Naive thymus-derived CD8-positive, alpha-beta T cell (primary cell): ENCODE data around the gene TTLL3. TPM values are rescaled to one million over a fixed set of nuclear protein-coding genes. Genes with fewer than 3 reads are reported as not detected.

Experiments used
- ATAC-seq, 2 donors: fragments of 150-1000 bp; cut with Tn5 transposase in 1 of 2; sonication (Bioruptor Pico), chemical (Tn5 transposase) in 1 of 2; 1 replicate in 1 of 2; 2 replicates in 1 of 2; pipeline ENCODE4 v1.10.0; 2021; ENCODE audit warnings: mild to moderate bottlenecking in 2 of 2, moderate library complexity in 2 of 2
- POLR2A ChIA-PET: fragments of 350-600 bp; sonication (Branson Sonifier 250); formaldehyde crosslinking; loops from one replicate; lab custom pipeline; 2021; ENCODE audit warnings: antibody characterized with exemption; lab: Charles Lee
- DNase-seq, 10 donors: peaks; one replicate each; pipeline versions ENCODE4 v3.0.0 to v3.0.0-alpha.2; 2020 to 2022
- H3K27ac Mint-ChIP-seq, 10 donors: one replicate each; pipeline ENCODE4 v1.8.0; 2020 to 2022; ENCODE audit warnings: mild to moderate bottlenecking in 10 of 10, mixed read lengths in 10 of 10, moderate library complexity in 4 of 10, inconsistent platforms in 1 of 10
- H3K27me3 Mint-ChIP-seq, 5 donors: one replicate each; pipeline ENCODE4 v1.8.0; 2021 to 2022; ENCODE audit warnings: mixed read lengths in 5 of 5
- H3K36me3 Mint-ChIP-seq, 3 donors: one replicate each; pipeline ENCODE4 v1.8.0; 2020 to 2022; ENCODE audit warnings: mixed read lengths in 3 of 3, mild to moderate bottlenecking in 2 of 3, inconsistent platforms in 1 of 3
- H3K4me1 Mint-ChIP-seq, 4 donors: one replicate each; pipeline ENCODE4 v1.8.0; 2021 to 2022; ENCODE audit warnings: mixed read lengths in 4 of 4
- H3K4me3 Mint-ChIP-seq, 10 donors: one replicate each; pipeline ENCODE4 v1.8.0; 2020 to 2022; ENCODE audit warnings: mild to moderate bottlenecking in 10 of 10, mixed read lengths in 10 of 10, moderate library complexity in 6 of 10, inconsistent platforms in 1 of 10
- H3K9me3 Mint-ChIP-seq, 9 donors: one replicate each; pipeline ENCODE4 v1.8.0; 2020 to 2022; ENCODE audit warnings: mixed read lengths in 9 of 9, mild to moderate bottlenecking in 3 of 9, inconsistent platforms in 1 of 9, moderate library complexity in 1 of 9
- polyA plus RNA-seq, 3 donors: library from polyadenylated mRNA; unstranded; fragments of 300-500 nt; fragmentation: Illumina TruSeq; gene quantifications; one replicate each; pipeline ENCODE4 v1.2.3, GENCODE V29; 2021
- total RNA-seq, 8 experiments: library from RNA in 2 of 8; stranded (reverse) in 2 of 8; gene quantifications; one replicate each; pipeline ENCODE4 v1.2.3 and lab custom pipeline; 2021 to 2026

Gene TTLL3
- total and polyA plus RNA-seq, 5 experiments from 2014 or later: 1.3 to 65.6 (median 2.5) TPM

DNA sequence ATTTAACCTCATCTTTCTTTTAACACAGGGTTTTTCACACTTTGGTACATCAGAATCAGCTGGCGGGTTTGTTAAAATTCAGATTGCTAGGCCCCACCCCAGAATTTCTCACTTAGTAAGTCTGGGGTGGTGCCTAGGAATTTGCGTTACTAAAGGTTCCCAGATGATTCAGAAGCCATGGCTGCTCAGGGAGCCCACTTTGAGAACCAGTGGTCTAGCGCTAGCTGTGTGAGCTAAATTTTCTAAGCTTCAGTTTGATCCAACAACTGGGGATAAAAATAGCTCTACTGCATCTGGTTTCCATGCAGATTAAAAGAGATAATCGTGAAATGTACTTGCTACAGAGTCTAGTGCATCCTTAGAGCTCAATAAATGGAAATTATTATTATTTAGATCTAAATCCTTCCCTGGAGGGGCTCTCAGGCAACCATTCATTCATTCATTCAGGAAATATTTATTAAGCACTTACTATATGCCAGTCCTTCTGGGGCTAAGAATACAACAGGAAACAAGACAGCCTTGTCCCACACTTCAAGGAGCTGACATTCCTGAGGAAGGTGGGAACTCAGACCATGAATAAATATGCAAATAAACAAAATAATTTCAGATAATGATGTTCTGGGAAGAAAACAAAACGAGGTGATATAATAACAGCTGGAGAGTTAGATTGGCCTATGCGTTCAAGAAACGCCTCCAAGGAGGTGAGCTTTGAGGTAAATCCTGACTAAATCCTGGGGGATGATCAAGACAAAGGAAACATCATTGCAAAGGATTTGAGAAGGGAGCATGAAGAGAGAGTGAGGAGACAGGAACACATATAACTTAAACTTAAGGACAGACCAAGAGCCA lies 73.9 kb downstream of the TTLL3 start:
- peak overlapping the region in 1 of 10 donors; percentile 39 for H3K27ac Mint-ChIP-seq
- ATAC-seq (no peak), DNase-seq (no peak)
- peaks cover 0 to 2% (median 0%) of the 10 kb centered on the region in 5 donors for H3K27me3 Mint-ChIP-seq
- POLR2A ChIA-PET: interaction anchor here (0.5 to 1.2 kb wide), 3 partner anchors 9 to 158 kb away, joined by 3 to 8 read pairs (median 3); no protein-coding TSS in a partner anchor
- no peaks in the 10 kb centered on the region for H3K9me3 Mint-ChIP-seq
- H3K4me1 Mint-ChIP-seq: no peaks in the 10 kb centered on the region
- no peak overlapping the region for H3K4me3 Mint-ChIP-seq
- no peaks in the 10 kb centered on the region for H3K36me3 Mint-ChIP-seq

DNA sequence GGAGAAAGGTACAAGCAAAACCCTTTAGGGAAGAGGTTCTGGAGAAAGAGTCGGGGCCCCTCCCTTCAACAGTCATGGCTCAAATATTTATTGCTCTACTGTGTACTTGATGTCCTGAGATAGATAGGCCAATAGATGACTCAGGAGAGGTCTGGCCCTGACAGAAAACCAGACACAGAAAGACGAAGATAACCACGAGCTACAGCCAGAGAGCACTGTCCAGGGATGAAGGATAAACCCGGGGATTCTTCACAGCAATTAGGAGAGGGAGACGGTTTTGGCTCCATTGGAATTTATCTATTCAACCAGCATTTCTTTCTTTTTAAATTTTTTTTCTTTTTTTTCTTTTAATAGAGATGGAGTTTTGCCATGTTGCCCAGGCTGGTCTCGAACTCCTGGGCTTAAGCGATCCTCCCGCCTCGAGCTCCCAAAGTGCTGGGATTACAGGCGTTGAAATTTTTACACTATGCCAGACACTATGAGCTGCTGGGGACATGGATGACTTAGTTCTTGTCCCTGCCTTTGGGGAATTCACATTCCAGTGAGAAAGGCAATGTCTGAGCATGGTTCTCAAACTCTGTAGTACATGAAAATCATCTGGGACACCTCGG lies 74.6 kb downstream of the TTLL3 start:
- H3K4me3 Mint-ChIP-seq: no peak overlapping the region

More for the DNA sequence above, 74.6 kb downstream of the TTLL3 start:
- peaks cover 0 to 2% (median 0%) of the 10 kb centered on the region in 5 donors for H3K27me3 Mint-ChIP-seq
- H3K27ac Mint-ChIP-seq: peak overlapping the region in 1 of 10 donors; percentile 39
- H3K9me3 Mint-ChIP-seq: no peaks in the 10 kb centered on the region
- no peaks in the 10 kb centered on the region for H3K36me3 Mint-ChIP-seq
- POLR2A ChIA-PET: interaction anchor here (0.6 to 1.2 kb wide), 2 partner anchors 9 to 28 kb away, joined by 3 read pairs; no protein-coding TSS in a partner anchor
- peaks cover 0 to under 1% (median 0%) of the 10 kb centered on the region in 4 donors for H3K4me1 Mint-ChIP-seq
- no peak for DNase-seq
- no peak for ATAC-seq

Other genes with a start within 250 kb of the TTLL3 start
- gene MTMR14, start 160.8 kb upstream of the TTLL3 start, total RNA-seq: 10 to 100 TPM; 94.0 to 97.8 TPM
- 10 to 100 TPM; 52.8 to 58.9 (median 57.9) TPM for gene MTMR14, start 160.8 kb upstream of the TTLL3 start, polyA plus RNA-seq
- under 1 TPM in 1 of 2 experiments, not detected in 1; 0.55 TPM for gene CPNE9, start 106.4 kb upstream of the TTLL3 start, total RNA-seq
- gene CPNE9, start 106.4 kb upstream of the TTLL3 start, polyA plus RNA-seq: not detected
- 10 to 100 TPM; 41.2 to 43.9 TPM for gene BRPF1, start 78.5 kb upstream of the TTLL3 start, total RNA-seq
- gene BRPF1, start 78.5 kb upstream of the TTLL3 start, polyA plus RNA-seq: 10 to 100 TPM in 2 of 3 donors, 1 to 10 TPM in 1; 8.8 to 24.9 (median 10.8) TPM
- 10 to 100 TPM; 25.7 to 27.0 TPM for gene OGG1, start 60.3 kb upstream of the TTLL3 start, total RNA-seq
- 10 to 100 TPM; 15.3 to 20.7 (median 18.0) TPM for gene OGG1, start 60.3 kb upstream of the TTLL3 start, polyA plus RNA-seq
- under 1 TPM; 0.31 to 0.96 TPM for gene CAMK1, start 40.3 kb upstream of the TTLL3 start, total RNA-seq
- gene CAMK1, start 40.3 kb upstream of the TTLL3 start, polyA plus RNA-seq: 1 to 10 TPM in 2 of 3 donors, under 1 TPM in 1; 0.17 to 1.1 (median 1.1) TPM
- 10 to 100 TPM; 33.3 to 35.9 TPM for gene TADA3, start 17.8 kb upstream of the TTLL3 start, total RNA-seq
- gene TADA3, start 17.8 kb upstream of the TTLL3 start, polyA plus RNA-seq: 10 to 100 TPM; 38.2 to 51.2 (median 44.1) TPM
- 100 to 1,000 TPM; 134 to 146 TPM for gene ARPC4, start 17.2 kb upstream of the TTLL3 start, total RNA-seq
- 100 to 1,000 TPM; 201 to 229 (median 225) TPM for gene ARPC4, start 17.2 kb upstream of the TTLL3 start, polyA plus RNA-seq
- 10 to 100 TPM; 44.0 to 52.8 TPM for gene RPUSD3, start 33.7 kb downstream of the TTLL3 start, total RNA-seq
- 10 to 100 TPM; 55.6 to 62.4 (median 59.1) TPM for gene RPUSD3, start 33.7 kb downstream of the TTLL3 start, polyA plus RNA-seq
- gene CIDEC, start 70.0 kb downstream of the TTLL3 start, total RNA-seq: under 1 TPM in 1 of 2 experiments, not detected in 1; 0.31 TPM
- under 1 TPM in 1 of 3 donors, not detected in 2; 0.26 TPM for gene CIDEC, start 70.0 kb downstream of the TTLL3 start, polyA plus RNA-seq
- 10 to 100 TPM; 38.0 to 40.4 TPM for gene JAGN1, start 80.3 kb downstream of the TTLL3 start, total RNA-seq
- 10 to 100 TPM; 38.4 to 48.5 (median 39.8) TPM for gene JAGN1, start 80.3 kb downstream of the TTLL3 start, polyA plus RNA-seq
- 1 to 10 TPM in 1 of 2 experiments, under 1 TPM in 1; 0.88 to 1.3 TPM for gene IL17RE, start 92.6 kb downstream of the TTLL3 start, total RNA-seq
- under 1 TPM in 2 of 3 donors, not detected in 1; 0.16 to 0.64 TPM for gene IL17RE, start 92.6 kb downstream of the TTLL3 start, polyA plus RNA-seq
- gene IL17RC, start 106.8 kb downstream of the TTLL3 start, total RNA-seq: under 1 TPM; 0.39 to 0.66 TPM
- gene IL17RC, start 106.8 kb downstream of the TTLL3 start, polyA plus RNA-seq: 10 to 100 TPM in 1 of 3 donors, 1 to 10 TPM in 2; 9.5 to 10.0 (median 9.8) TPM
- 10 to 100 TPM; 53.4 to 58.3 TPM for gene CRELD1, start 123.6 kb downstream of the TTLL3 start, total RNA-seq
- gene CRELD1, start 123.6 kb downstream of the TTLL3 start, polyA plus RNA-seq: 10 to 100 TPM; 25.5 to 33.3 (median 29.2) TPM
- gene PRRT3, start 142.1 kb downstream of the TTLL3 start, total RNA-seq: 1 to 10 TPM; 5.5 to 6.3 TPM
- gene PRRT3, start 142.1 kb downstream of the TTLL3 start, polyA plus RNA-seq: 1 to 10 TPM; 2.2 to 4.4 (median 3.1) TPM
- 10 to 100 TPM; 31.3 to 35.6 TPM for gene EMC3, start 176.6 kb downstream of the TTLL3 start, total RNA-seq
- 10 to 100 TPM; 52.6 to 61.5 (median 55.4) TPM for gene EMC3, start 176.6 kb downstream of the TTLL3 start, polyA plus RNA-seq
- gene FANCD2, start 216.2 kb downstream of the TTLL3 start, total RNA-seq: 10 to 100 TPM; 21.5 to 25.5 TPM
- gene FANCD2, start 216.2 kb downstream of the TTLL3 start, polyA plus RNA-seq: 1 to 10 TPM; 3.9 to 5.6 (median 4.7) TPM